ENCODE results near the gene RERG.

- TF ChIP-seq CTCF (conservative IDR thresholded peaks at IDR 0.05) (peak; percentile 86), ZFX (IDR thresholded peaks at IDR 0.05) (no peak)
These were observed 5.9 kb upstream of the RERG start for GRCh38 chr12:15227004-15227679.
